Activated CD4-positive, alpha-beta T cell treated with anti-CD3 and anti-CD28 coated beads, Interleukin-10, Interleukin-2, amounts not matched to agents 100 ng/mL and 50 ng/mL, durations not matched to agents 16 hours and 8 hours (primary cell): ENCODE measurements around the gene FGD5.

Source experiments
- DNase-seq: peaks from one replicate; pipeline ENCODE4 v3.0.0-alpha.2; 2020

Gene FGD5

GRCh38 chr3:14818804-14819500 lies at the start of gene FGD5:
Gene FGD5 (plus strand): TSS chr3:14818962. CDS start chr3:14819072, 110 bp downstream.
- no peak for DNase-seq

GRCh38 chr3:14769544-14770325 lies 49.0 kb upstream of the FGD5 start:
- no peak for DNase-seq

- no peak for DNase-seq
Observed at GRCh38 chr3:14770591-14770990, 48.2 kb upstream of the FGD5 start.

- DNase-seq, result no peak
Observed at GRCh38 chr3:14771593-14772497, 46.9 kb upstream of the FGD5 start.

GRCh38 chr3:14772533-14773138 lies 46.1 kb upstream of the FGD5 start:
- DNase-seq, result no peak

- DNase-seq, result no peak
Observed at GRCh38 chr3:14773281-14773680, 45.5 kb upstream of the FGD5 start.

GRCh38 chr3:14773691-14774128 lies 45.1 kb upstream of the FGD5 start:
- DNase-seq, result no peak

- no peak for DNase-seq
Observed at GRCh38 chr3:14774431-14774830, 44.3 kb upstream of the FGD5 start.

- DNase-seq, result no peak
Observed at GRCh38 chr3:14775011-14775410, 43.8 kb upstream of the FGD5 start.

- no peak for DNase-seq
Observed at GRCh38 chr3:14775563-14775962, 43.2 kb upstream of the FGD5 start.

- no peak for DNase-seq
Observed at GRCh38 chr3:14779069-14779685, 39.6 kb upstream of the FGD5 start.

- DNase-seq, result peak; percentile 48
Observed at GRCh38 chr3:14780927-14781507, 37.7 kb upstream of the FGD5 start.

- no peak for DNase-seq
Observed at GRCh38 chr3:14783480-14784086, 35.2 kb upstream of the FGD5 start.

GRCh38 chr3:14784087-14784681 lies 34.6 kb upstream of the FGD5 start:
- DNase-seq, result no peak

- no peak for DNase-seq
Observed at GRCh38 chr3:14785207-14786155, 33.3 kb upstream of the FGD5 start.

GRCh38 chr3:14786369-14786768 lies 32.4 kb upstream of the FGD5 start:
- DNase-seq, result no peak

GRCh38 chr3:14787630-14788029 lies 31.1 kb upstream of the FGD5 start:
- no peak for DNase-seq

- no peak for DNase-seq
Observed at GRCh38 chr3:14788644-14789043, 30.1 kb upstream of the FGD5 start.

- no peak for DNase-seq
Observed at GRCh38 chr3:14789221-14789620, 29.5 kb upstream of the FGD5 start.
